HG03439 (cell line): Measurements from ENCODE around the gene ADCY7.

Experiments used
- ATAC-seq: cut with Tn5 transposase; IDR thresholded peaks from one replicate; pipeline ENCODE4 v1.9.1; 2021; ENCODE audit warnings: mild to moderate bottlenecking, moderate library complexity; ENCODE audit not compliant: unreplicated experiment

Gene ADCY7

DNA sequence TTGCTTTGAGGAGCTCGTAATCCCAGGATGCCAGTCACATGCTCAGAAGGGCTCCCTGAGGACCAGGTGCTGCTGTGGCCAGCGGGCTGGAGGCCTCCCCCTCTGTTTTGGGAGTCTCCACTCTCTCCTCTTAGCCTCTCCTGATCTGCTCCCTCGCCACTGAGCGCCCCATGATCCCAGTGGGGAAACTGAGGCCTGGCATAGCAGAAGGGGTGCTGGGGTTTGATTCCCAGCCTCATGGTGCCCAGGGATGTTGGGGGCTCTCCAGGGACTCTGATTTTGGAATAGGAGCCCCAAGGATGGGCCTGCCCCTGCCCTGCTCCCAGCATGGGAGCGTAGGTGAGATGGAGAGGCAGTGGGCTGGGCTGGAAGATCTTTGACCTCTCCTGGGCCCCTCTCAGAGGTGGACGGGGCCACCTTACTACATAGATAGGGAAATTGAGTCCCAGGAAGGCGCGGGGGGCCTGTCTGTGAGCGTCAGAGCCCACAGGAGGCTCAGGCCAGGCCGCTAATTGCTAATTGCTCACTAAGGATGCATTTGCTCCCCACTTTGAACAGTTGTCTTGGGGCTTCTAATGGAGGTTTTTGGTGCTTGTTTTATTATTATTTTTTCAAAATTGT, 525 bp upstream of the ADCY7 start:
- no peak for ATAC-seq

DNA sequence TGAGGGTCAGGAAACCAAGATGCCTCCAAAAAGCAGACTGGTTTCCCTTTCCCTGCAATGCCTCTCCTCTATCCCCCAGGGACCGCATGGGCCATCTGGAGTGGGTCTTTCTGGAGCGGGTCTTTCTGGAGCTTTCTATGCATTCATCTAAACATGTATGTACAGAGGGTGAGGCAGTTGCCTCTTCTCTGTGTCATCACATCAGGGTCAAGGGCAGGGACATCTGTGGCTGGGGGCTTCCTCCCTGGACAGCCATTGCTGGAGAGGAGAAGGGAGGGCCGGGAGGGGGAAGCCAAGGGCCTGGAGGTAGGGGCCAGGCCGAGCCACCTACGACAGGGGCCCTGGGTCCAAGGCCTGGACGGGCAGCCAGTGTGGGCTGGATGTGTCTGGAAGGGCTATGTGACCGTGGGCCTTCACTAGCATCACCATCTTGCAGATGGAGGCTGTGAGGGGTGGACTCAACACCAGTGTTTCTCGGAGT, 840 bp downstream of the ADCY7 start:
- ATAC-seq, result no peak

DNA sequence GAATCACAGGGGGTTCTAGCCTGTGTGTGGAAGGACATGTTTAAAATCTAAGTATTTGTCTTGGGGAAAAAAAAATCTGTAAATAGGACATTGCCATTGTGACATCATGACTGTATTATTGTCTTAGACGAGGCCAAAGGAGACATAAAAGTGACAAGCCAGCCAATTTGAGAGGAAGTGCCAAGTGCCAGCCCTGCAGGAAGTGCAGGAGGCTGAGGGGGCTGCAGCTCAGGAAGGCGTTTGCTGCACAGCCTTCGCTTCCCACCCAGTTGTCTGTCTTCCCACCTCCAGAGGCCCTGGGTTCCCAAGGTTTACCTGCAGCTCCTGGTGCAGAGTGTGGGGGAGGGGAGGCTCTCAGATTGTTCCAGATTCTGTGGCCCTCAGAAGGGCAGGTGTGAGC, 1.3 kb downstream of the ADCY7 start:
- ATAC-seq, result no peak

GRCh38 chr16:50268352-50268751, 2.0 kb downstream of the ADCY7 start:
- no peak for ATAC-seq

DNA sequence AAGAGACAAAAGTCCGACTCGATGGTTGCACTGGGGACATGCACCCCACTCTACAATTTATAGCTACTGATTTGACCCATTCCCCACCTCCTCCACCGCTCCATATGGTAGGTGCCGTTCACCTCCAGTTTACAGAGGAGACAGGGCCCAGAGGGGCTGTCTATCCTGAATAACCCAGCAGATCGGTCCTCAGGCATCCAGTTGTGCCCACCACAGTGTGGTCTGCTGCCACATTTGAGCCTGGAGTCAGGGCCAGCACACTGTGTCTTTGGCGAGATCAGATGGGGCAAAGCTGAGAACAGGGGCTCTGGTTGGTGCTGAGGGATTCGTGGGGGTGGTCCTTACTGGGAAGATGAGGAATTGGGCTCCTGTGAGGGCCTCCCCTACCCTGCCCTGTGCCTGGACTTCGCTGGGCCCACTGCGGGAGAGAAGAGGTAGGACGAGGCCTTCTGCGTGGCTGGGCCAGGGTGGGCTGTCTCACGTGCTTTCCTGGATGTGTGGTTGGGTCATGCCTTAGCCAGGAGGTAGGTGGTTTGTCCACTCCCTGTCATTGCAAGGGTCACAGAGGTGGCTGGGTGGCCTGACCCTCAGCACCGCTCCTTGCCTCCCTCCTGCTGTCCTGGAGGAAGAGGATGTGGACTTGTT, 2.8 kb downstream of the ADCY7 start:
- no peak for ATAC-seq

GRCh38 chr16:50269769-50270509, 3.6 kb downstream of the ADCY7 start:
- no peak for ATAC-seq

DNA sequence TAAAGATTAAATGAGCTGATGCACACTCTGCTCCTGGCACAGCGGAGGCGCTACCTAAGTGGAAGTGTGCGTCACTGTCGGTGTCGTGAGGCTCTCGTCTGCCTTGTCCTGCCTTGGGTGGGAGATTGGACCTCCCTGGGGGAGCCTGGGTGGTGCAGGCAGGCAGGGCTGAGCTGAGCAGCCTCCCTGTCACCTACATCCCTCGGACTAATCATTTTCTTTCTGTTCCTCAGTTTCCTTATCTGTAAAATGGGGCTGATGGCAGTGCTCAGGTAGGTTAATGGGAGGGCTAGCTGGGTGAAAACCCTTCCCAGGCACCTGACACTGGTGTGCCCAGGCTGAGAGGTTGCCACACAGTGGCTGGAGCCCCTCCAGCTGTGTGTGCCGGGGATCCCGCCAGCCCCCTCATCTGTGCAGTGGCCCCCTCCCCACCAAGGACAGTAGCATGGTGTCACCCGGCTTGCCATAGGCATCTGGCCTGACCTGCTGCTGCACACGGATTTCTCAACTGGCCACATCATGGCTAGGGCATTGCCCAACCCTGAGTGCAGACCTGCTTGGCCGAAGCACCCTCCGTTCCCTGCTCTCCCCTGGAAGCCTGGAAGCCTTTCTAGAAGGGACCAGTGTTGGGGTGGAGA, 4.3 kb downstream of the ADCY7 start:
- no peak for ATAC-seq

- ATAC-seq, result no peak
Measured at GRCh38 chr16:50271148-50272041, 5.0 kb downstream of the ADCY7 start.

DNA sequence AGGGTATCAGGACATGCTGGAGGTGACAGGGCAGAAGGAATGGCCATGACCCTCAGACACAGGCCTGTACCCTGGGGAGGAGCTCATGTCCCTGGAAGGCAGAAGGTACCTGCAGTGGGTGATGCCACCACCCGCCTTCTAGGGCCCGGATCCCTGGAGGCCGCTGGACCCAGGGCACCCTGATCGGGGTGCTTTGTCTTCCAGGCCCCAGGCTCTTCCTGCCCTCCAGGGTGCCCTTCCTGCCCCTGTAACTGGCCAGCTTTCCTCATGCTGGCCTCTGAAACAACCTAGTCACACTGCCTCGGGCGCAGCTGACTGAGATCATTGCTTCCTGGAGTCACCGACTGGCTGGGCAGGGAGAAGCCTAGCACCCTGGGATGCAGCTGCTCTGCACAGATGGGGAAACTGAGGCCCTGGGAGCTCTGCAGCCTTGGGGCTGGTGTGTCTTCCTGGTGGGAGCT, 5.8 kb downstream of the ADCY7 start:
- no peak for ATAC-seq

DNA sequence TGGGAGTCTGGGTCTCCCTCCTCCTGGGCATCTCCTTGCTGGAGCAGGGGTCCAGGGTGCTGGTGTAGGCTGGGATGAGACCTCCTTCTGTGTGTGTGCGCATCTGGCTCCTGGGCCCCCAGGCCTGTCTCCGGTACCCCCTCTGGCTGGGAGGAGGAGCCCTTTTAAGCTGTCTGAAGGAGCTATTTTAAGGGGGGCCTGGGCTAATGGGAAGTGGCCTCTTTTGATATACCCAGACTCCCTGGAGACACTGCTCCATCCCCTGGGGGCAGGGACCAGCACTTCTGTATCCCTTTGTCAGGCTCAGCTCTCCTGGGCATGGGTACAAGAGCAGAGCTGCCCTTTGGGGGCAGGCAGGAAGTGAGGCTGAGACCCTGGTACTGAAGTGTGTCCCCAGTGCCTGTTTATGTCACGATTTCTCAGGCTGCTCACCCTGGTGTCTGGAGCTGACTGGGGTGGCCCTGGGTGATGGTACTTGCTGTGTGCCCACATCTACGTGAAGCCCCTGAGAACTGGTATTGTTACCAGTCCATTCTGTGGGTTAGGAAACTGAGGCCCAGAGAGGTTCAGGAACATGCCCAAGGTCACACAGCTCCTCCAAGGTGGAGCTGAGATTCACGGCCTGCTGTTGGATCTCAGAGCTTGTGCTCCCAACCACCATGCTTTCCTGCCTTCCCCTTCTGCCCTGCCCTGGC, 6.5 kb downstream of the ADCY7 start:
- ATAC-seq, result no peak

DNA sequence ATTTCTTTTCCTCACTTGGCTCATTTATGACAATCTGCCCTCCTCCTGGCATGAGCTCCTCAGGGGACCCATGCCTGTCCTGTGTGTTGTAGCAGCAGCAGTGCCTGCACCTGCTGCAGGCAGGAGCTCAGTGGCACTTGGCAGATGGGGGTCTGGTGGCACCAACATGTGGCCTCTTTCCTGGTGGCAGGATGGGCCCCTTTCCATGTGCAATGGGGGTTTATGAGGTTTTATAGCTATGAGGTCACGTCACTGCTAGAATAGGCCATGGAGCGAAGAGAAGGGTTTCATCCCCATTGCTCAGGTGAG, 7.0 kb downstream of the ADCY7 start:
- no peak for ATAC-seq

- peak; percentile 62 for ATAC-seq
Measured at GRCh38 chr16:50273888-50274325, 7.6 kb downstream of the ADCY7 start.

DNA sequence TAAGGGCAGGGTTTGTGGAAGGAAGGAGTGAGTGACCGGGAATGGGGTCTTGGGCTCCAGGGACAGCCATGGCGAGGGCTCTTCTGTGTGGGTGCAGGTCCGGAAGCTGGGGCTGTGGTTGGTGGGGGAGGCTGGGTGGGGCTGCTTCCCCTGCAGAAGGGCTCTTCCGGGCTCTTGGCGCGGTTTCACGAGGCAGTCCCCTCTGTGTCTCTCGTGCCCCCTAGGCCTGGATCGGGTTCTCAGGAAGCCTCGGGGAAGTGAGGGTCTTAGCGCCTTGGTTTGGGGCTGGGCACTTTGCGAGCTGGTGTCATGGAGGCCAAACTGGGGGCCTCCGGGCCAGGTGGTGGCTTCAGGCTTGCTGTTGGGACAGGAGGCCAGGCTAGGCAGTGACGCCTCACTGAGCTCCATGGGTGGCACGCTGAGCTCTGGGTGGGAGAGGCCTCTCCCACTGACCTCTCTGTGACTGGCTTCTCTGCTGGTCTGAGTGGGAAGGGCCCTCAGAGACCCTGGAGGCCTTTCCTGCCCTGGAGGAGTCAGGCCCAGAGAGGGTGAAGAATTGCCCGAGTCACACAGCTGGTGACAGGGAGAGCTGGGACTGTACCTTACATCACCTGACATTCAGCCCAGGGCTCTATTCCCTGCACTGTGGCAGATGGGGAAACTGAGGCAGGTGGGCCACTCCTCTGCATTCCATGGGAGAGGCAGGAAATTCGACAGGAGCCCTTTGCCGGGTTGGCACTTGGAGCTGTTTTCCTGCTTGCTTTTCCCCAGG, 8.2 kb downstream of the ADCY7 start:
- peak; percentile 42 for ATAC-seq

- ATAC-seq, result no peak
Measured at GRCh38 chr16:50275098-50275415, 8.7 kb downstream of the ADCY7 start.

GRCh38 chr16:50275428-50276325, 9.3 kb downstream of the ADCY7 start:
- no peak for ATAC-seq

DNA sequence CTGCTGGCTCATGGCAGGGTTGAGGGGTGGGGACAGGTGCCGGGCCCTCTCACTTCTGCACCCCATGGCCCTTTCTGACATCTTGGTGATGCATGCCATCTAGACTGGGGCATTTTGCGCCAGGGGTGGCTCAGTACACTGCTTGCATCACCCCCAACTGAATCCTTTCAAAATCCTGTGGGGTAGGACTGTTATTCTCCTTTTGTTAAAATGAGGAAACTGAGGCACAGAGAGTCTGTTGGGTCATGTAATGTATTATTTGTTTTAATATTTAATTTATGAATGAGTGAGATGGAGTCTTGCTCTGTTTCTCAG, 9.9 kb downstream of the ADCY7 start:
- no peak for ATAC-seq

GRCh38 chr16:50276801-50277555, 10.6 kb downstream of the ADCY7 start:
- ATAC-seq, result no peak

DNA sequence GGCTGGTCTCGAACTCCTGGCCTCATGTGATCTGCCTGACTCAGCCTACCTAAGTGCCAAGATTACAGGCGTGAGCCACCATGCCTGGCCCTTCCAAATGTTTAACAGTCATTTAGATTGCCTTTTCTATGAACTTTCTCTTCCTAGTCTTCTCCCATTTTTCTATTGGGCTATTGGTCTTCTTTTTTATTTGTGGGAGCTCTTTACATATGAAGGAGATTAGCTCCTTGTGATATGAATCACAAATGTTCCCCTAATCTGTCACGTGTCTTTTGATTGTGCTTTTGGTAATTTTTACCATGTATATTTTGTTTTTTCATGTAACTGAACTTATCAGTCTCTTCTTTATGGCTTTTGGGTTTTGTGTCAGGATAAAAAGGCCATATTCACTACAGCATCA, 11.9 kb downstream of the ADCY7 start:
- no peak for ATAC-seq
